Measurements from ENCODE around the gene CTBP2. TPM values are rescaled to one million over a fixed set of nuclear protein-coding genes. Genes with fewer than 3 reads are reported as not detected.
A peak's percentile ranks its signal among the peaks of the same experiment; 100 is the strongest.

The CTBP2 gene
- total RNA-seq, 1 experiment from 2014 or later: 191 TPM

- no peaks in the 10 kb centered on the region for H3K27me3 Mint-ChIP-seq (ENCODE audit: low read depth)
- CTCF ChIA-PET: interaction anchor here (0.9 to 1.6 kb wide), 4 partner anchors 33 to 49 kb away, joined by 3 to 4 read pairs (median 4); no protein-coding TSS in a partner anchor
- H3K4me1 Mint-ChIP-seq: peaks cover 53% of the 10 kb centered on the region
- no peak for ATAC-seq
- peak overlapping the region; percentile 73 for H3K27ac Mint-ChIP-seq
- H3K36me3 Mint-ChIP-seq: peaks cover 21% of the 10 kb centered on the region
- TF ChIP-seq ELF4 (CRISPR knock-in tag; IDR thresholded peaks at IDR 0.05; ENCODE audit: low read depth) (no peak), ZBTB43 (CRISPR knock-in tag; IDR thresholded peaks at IDR 0.05) (no peak), NFE2L1 (CRISPR knock-in tag; IDR thresholded peaks at IDR 0.05) (no peak), ATF1 (CRISPR knock-in tag; IDR thresholded peaks at IDR 0.05) (no peak), USF1 (CRISPR knock-in tag; IDR thresholded peaks at IDR 0.05) (no peak), ZNF317 (CRISPR knock-in tag; IDR thresholded peaks at IDR 0.05; ENCODE audit: borderline replicate concordance, low read depth) (no peak), ZNF219 (CRISPR knock-in tag; IDR thresholded peaks at IDR 0.05; ENCODE audit: borderline replicate concordance) (no peak), PRDM15 (CRISPR knock-in tag; IDR thresholded peaks at IDR 0.05) (no peak)
- no peak overlapping the region for H3K4me3 Mint-ChIP-seq
- DNase-seq (ENCODE audit: low spot score): no peak
- POLR2A ChIA-PET: no interaction called here
- no peaks in the 10 kb centered on the region for H3K9me3 Mint-ChIP-seq
These were observed 148.2 kb downstream of the CTBP2 start for GRCh38 chr10:125011926-125012705.

- ChIA-PET CTCF (interaction anchor here (0.9 to 1.6 kb wide), 3 partner anchors 34 to 50 kb away, joined by 4 read pairs; no protein-coding TSS in a partner anchor), POLR2A (interaction anchor here (0.5 kb wide), 1 partner anchor 220 kb away, joined by 3 read pairs; the partner anchor contains the start of gene EEF1AKMT2)
- ATAC-seq (no peak), DNase-seq (ENCODE audit: low spot score) (no peak)
- peak overlapping the region; percentile 86 for H3K27ac Mint-ChIP-seq
- H3K4me3 Mint-ChIP-seq: no peak overlapping the region
- peaks cover 51% of the 10 kb centered on the region for H3K4me1 Mint-ChIP-seq
- H3K36me3 Mint-ChIP-seq: peaks cover 15% of the 10 kb centered on the region
- TF ChIP-seq ZNF423 (CRISPR knock-in tag; IDR thresholded peaks at IDR 0.05) (no peak), NFE2L1 (CRISPR knock-in tag; IDR thresholded peaks at IDR 0.05) (no peak), ZNF263 (CRISPR knock-in tag; IDR thresholded peaks at IDR 0.05; ENCODE audit: low read depth) (no peak), NR2C2 (CRISPR knock-in tag; IDR thresholded peaks at IDR 0.05) (no peak), TEAD4 (CRISPR knock-in tag; IDR thresholded peaks at IDR 0.05) (no peak)
- no peaks in the 10 kb centered on the region for H3K27me3 Mint-ChIP-seq (ENCODE audit: low read depth)
- H3K9me3 Mint-ChIP-seq: no peaks in the 10 kb centered on the region
These were observed 149.0 kb downstream of the CTBP2 start for GRCh38 chr10:125011171-125011925.

- CTCF ChIA-PET: interaction anchor here (1.6 kb wide), 1 partner anchor 51 kb away, joined by 4 read pairs; no protein-coding TSS in a partner anchor
- no peak for ATAC-seq
- H3K4me1 Mint-ChIP-seq: peaks cover 49% of the 10 kb centered on the region
These were observed 150.0 kb downstream of the CTBP2 start for GRCh38 chr10:125010362-125010761.

More at GRCh38 chr10:125010362-125010761, 150.0 kb downstream of the CTBP2 start:
- no peak for DNase-seq (ENCODE audit: low spot score)
- Mint-ChIP-seq H3K36me3 (peaks cover 13% of the 10 kb centered on the region), H3K4me3 (no peak overlapping the region), H3K9me3 (no peaks in the 10 kb centered on the region), H3K27me3 (ENCODE audit: low read depth) (no peaks in the 10 kb centered on the region), H3K27ac (peak overlapping the region; percentile 94)
- TF ChIP-seq IRF1 (CRISPR knock-in tag; IDR thresholded peaks at IDR 0.05) (no peak), ZSCAN18 (CRISPR knock-in tag; IDR thresholded peaks at IDR 0.05) (no peak), OVOL2 (CRISPR knock-in tag; IDR thresholded peaks at IDR 0.05; ENCODE audit: borderline replicate concordance) (no peak), ZNF263 (CRISPR knock-in tag; IDR thresholded peaks at IDR 0.05; ENCODE audit: low read depth) (no peak), FOXJ3 (CRISPR knock-in tag; IDR thresholded peaks at IDR 0.05; ENCODE audit: borderline replicate concordance) (no peak), ZNF671 (CRISPR knock-in tag; IDR thresholded peaks at IDR 0.05) (no peak), SMAD4 (CRISPR knock-in tag; IDR thresholded peaks at IDR 0.05) (no peak)
- POLR2A ChIA-PET: interaction anchor here (0.5 kb wide), 1 partner anchor 343 kb away, joined by 3 read pairs; no protein-coding TSS in a partner anchor

Measured in WTC11 (cell line).